SJSA1 (cell line): ENCODE results near the gene RTN4R. TPM values are rescaled to one million over a fixed set of nuclear protein-coding genes. Genes with fewer than 3 reads are reported as not detected.

Source experiments
- DNase-seq, 2 experiments: peaks; one replicate each; pipeline ENCODE4 v3.0.0-alpha.2; 2015 to 2020; ENCODE audit warnings: low spot score in 2 of 2, low read depth in 1 of 2
- H3K27ac ChIP-seq: fragments of 250-450 bp; sonication (Bioruptor Pico); 2 replicates; pipeline ENCODE4 v1.5.1; 2020; ENCODE audit warnings: mild to moderate bottlenecking, moderate library complexity
- H3K27me3 ChIP-seq: fragments of 250-450 bp; sonication (Bioruptor Pico); replicated peaks from 2 replicates; pipeline ENCODE4 v1.5.1; 2020; ENCODE audit warnings: mild to moderate bottlenecking, moderate library complexity
- H3K36me3 ChIP-seq: fragments of 250-450 bp; sonication (Bioruptor Pico); 2 replicates; pipeline ENCODE4 v1.5.1; 2020; ENCODE audit warnings: mild to moderate bottlenecking
- H3K4me1 ChIP-seq: fragments of 250-450 bp; sonication (Bioruptor Pico); replicated peaks from 2 replicates; pipeline ENCODE4 v1.6.1; 2021; ENCODE audit warnings: mild to moderate bottlenecking
- H3K4me3 ChIP-seq: fragments of 250-450 bp; sonication (Bioruptor Pico); 2 replicates; pipeline ENCODE4 v1.5.1; 2020; ENCODE audit warnings: mild to moderate bottlenecking
- H3K9me3 ChIP-seq: fragments of 250-450 bp; sonication (Bioruptor Pico); replicated peaks from 2 replicates; pipeline ENCODE4 v1.5.1; 2020; ENCODE audit warnings: mild to moderate bottlenecking
- total RNA-seq: library from RNA; depleted of rRNA; stranded (reverse); fragments of >200 nt; shearing (Covaris generic); gene quantifications from 2 replicates; pipeline ENCODE4 v1.2.3, GENCODE V29; 2014

RTN4R gene
- total RNA-seq, 1 experiment from 2014 or later: 0.05 TPM

GRCh38 chr22:20219667-20220628 is 48.2 kb downstream of the RTN4R start:
- Histone ChIP-seq H3K27me3 (no peaks in the 10 kb centered on the region; the same call in 1 of the 2 replicates), H3K4me1 (no peaks in the 10 kb centered on the region), H3K4me3 (no peak overlapping the region), H3K9me3 (peaks cover 8% of the 10 kb centered on the region), H3K36me3 (no peaks in the 10 kb centered on the region), H3K27ac (no peak overlapping the region)
- DNase-seq: no peak

- H3K4me3 ChIP-seq: no peak overlapping the region
- H3K27ac ChIP-seq: no peak overlapping the region
- no peaks in the 10 kb centered on the region; the same call in 1 of the 2 replicates for H3K27me3 ChIP-seq
- H3K4me1 ChIP-seq: no peaks in the 10 kb centered on the region
- peaks cover 8% of the 10 kb centered on the region for H3K9me3 ChIP-seq
- no peak for DNase-seq
- H3K36me3 ChIP-seq: no peaks in the 10 kb centered on the region
Measured at GRCh38 chr22:20218987-20219386, 49.1 kb downstream of the RTN4R start.

GRCh38 chr22:20218326-20218872 is 49.7 kb downstream of the RTN4R start:
- no peaks in the 10 kb centered on the region for H3K4me1 ChIP-seq
- no peaks in the 10 kb centered on the region for H3K36me3 ChIP-seq
- no peaks in the 10 kb centered on the region; the same call in 1 of the 2 replicates for H3K27me3 ChIP-seq
- H3K27ac ChIP-seq: no peak overlapping the region
- peaks cover 8% of the 10 kb centered on the region for H3K9me3 ChIP-seq
- DNase-seq: no peak
- H3K4me3 ChIP-seq: no peak overlapping the region

- Histone ChIP-seq H3K9me3 (peaks cover 8% of the 10 kb centered on the region), H3K4me3 (no peak overlapping the region), H3K36me3 (no peaks in the 10 kb centered on the region), H3K27me3 (no peaks in the 10 kb centered on the region; the same call in 1 of the 2 replicates), H3K4me1 (no peaks in the 10 kb centered on the region), H3K27ac (no peak overlapping the region)
- DNase-seq: no peak
Measured at GRCh38 chr22:20217563-20217962, 50.6 kb downstream of the RTN4R start.

DNA sequence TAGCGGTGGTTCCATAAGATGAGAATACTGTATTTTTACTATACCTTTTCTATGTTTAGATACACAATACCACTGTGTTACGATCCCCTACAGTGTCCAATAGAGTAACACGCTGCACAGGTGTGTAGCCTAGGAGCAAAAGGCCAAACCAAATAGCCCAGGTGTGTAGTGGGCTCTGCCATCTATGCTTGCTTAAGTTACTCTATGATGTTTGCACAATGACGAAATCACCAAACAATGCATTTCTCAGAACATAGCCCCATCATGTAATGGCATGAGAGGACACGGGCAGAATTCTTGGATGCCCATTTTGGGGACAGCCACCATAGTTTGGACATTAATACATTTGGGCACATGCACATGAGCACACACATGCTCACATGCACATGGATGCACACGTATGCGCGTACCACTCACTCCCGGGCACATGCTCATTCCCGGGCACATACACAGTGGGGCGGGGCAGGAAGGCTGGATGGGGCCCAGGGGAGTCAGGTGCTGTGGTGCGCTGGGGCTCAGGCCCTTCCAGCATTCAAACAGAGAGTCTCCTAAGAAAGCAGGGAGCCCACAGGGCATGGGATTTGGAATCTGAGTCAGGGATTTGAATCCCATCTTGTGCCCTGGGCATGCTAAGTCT is 51.1 kb downstream of the RTN4R start:
- Histone ChIP-seq H3K9me3 (peaks cover 8% of the 10 kb centered on the region), H3K36me3 (no peaks in the 10 kb centered on the region), H3K4me3 (no peak overlapping the region), H3K27me3 (no peaks in the 10 kb centered on the region; the same call in 1 of the 2 replicates), H3K27ac (no peak overlapping the region), H3K4me1 (no peaks in the 10 kb centered on the region)
- no peak for DNase-seq

- no peaks in the 10 kb centered on the region for H3K36me3 ChIP-seq
- H3K4me1 ChIP-seq: no peaks in the 10 kb centered on the region
- no peak overlapping the region for H3K4me3 ChIP-seq
- H3K27ac ChIP-seq: no peak overlapping the region
- no peak for DNase-seq
- peaks cover 8% of the 10 kb centered on the region for H3K9me3 ChIP-seq
- no peaks in the 10 kb centered on the region; the same call in 1 of the 2 replicates for H3K27me3 ChIP-seq
Measured at GRCh38 chr22:20215742-20216141, 52.4 kb downstream of the RTN4R start.

GRCh38 chr22:20214853-20215252 is 53.3 kb downstream of the RTN4R start:
- Histone ChIP-seq H3K36me3 (no peaks in the 10 kb centered on the region), H3K4me3 (no peak overlapping the region), H3K27ac (no peak overlapping the region), H3K9me3 (peaks cover 8% of the 10 kb centered on the region), H3K27me3 (no peaks in the 10 kb centered on the region; the same call in 1 of the 2 replicates), H3K4me1 (no peaks in the 10 kb centered on the region)
- no peak for DNase-seq

DNA sequence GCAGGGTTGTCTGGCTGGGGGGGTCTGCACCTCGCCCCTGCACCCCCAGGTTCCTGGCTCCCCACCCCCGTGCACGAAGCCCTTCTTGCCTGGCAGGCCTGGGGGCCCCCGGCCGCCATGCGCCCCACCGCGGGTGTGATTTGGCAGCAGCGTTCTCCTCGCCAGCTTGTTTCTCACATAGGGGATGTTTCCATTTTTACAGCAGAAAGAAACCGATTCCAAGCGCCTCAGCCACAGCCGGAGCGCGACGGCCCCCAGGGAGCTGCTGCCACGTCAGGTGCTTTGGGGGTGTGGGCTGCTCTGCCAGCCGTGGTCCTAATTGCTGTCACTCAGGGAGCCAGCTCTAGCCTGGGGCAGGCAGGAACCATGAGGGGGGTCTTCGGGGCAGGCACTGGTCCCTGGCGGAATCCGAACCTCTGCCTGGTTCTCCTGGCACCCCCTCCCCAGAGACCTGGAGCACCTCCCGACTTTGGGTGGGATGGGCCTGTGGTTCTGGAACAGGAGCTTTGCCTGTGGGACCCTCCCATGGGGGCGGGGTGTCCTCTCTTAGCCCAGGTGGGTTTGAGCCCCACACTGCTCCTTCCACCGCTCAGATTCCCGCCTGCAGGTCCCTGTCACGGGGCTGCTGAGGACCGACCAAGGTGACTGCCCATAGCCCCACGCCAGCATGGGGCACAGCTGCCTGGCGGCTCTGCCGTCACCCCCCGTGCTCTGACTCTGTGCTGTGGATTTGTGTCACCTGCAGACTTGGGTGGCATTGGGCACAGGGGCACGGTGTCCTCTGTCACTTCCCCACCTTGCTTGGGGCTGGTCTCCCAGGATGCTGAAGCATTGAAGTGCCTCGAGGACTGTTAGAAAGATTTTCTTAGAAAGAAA is 54.0 kb downstream of the RTN4R start:
- no peaks in the 10 kb centered on the region for H3K36me3 ChIP-seq
- H3K9me3 ChIP-seq: 0 out of 2 replicates have a peak, but pooled peaks cover under 1% of the 10 kb centered on the region
- no peak overlapping the region for H3K4me3 ChIP-seq
- no peak overlapping the region for H3K27ac ChIP-seq
- no peaks in the 10 kb centered on the region; the same call in 1 of the 2 replicates for H3K27me3 ChIP-seq
- H3K4me1 ChIP-seq: no peaks in the 10 kb centered on the region
- no peak for DNase-seq

DNA sequence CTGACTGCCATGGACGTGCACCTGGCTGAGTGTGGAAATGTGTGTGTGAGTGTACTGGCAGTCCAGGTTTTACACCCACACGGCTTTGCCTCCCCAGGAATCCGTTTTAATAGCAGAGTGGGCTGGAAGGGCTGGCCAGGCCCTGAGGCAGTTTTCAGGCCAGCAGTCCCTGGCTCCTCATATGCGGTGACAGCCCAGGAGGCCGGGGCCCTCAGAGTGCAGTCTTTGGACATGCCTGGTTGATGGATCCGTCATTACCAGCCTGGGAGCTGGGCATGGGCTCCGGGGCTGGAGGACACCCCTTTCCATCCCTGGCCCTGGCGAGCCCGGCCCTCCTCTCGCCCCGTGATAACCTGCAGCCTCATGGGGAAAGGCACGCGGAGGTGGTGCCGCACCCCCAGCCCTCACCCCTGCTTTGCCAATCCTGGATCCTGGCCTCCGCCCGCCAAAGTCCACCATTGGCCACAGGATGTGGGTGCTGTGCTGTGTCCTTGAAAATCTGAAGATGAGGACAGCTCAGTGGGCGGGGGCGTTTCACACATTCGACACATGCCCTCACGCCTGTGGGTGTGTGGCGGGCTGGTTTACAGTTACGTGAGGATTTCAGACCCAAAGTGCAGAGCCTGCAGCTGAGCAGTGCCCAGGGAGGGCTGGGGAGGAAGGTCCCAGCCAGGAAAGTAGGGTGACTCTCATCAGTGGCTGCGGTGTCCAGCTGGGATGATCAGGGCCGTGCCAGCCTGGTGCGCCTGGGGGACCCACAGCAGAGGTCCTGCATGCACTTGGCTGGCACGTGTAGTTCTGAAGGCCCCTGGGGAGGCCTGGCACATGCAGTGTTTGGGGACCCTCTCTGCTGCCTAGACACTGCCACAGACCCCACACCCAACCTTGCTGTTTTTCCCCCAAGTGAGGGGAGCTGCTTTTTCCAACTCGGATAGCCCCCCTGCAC is 55.1 kb downstream of the RTN4R start:
- no peaks in the 10 kb centered on the region for H3K27me3 ChIP-seq

GRCh38 chr22:20211997-20212753 is 55.9 kb downstream of the RTN4R start:
- H3K4me1 ChIP-seq: no peaks in the 10 kb centered on the region
- H3K9me3 ChIP-seq: no peaks in the 10 kb centered on the region
- H3K27me3 ChIP-seq: no peaks in the 10 kb centered on the region
- H3K4me3 ChIP-seq: no peak overlapping the region
- DNase-seq: no peak
- H3K36me3 ChIP-seq: no peaks in the 10 kb centered on the region
- H3K27ac ChIP-seq: no peak overlapping the region

More for the DNA sequence above, 55.1 kb downstream of the RTN4R start:
- no peak overlapping the region for H3K4me3 ChIP-seq
- no peaks in the 10 kb centered on the region for H3K36me3 ChIP-seq
- H3K9me3 ChIP-seq: no peaks in the 10 kb centered on the region
- DNase-seq: no peak
- no peaks in the 10 kb centered on the region for H3K4me1 ChIP-seq
- H3K27ac ChIP-seq: no peak overlapping the region

- H3K27ac ChIP-seq: no peak overlapping the region
- H3K4me1 ChIP-seq: peaks cover 6% of the 10 kb centered on the region
Measured at GRCh38 chr22:20211409-20211996, 56.6 kb downstream of the RTN4R start.

More at GRCh38 chr22:20211409-20211996, 56.6 kb downstream of the RTN4R start:
- DNase-seq: no peak
- Histone ChIP-seq H3K9me3 (no peaks in the 10 kb centered on the region), H3K4me3 (no peak overlapping the region), H3K27me3 (no peaks in the 10 kb centered on the region), H3K36me3 (no peaks in the 10 kb centered on the region)
